Measurements from ENCODE around the gene ASCC3.
A peak's percentile ranks its signal among the peaks of the same experiment; 100 is the strongest.

ASCC3 gene

GRCh38 chr6:100881707-100882040 lies 545 bp upstream of the ASCC3 start:
- H3K9me3 ChIP-seq (ENCODE audit: control insufficient read depth, insufficient read depth, low read length), result no peaks in the 10 kb centered on the region
- no peaks in the 10 kb centered on the region for H3K36me3 ChIP-seq (ENCODE audit: control insufficient read depth, insufficient read depth, low read length)
- peaks cover 68% of the 10 kb centered on the region for H3K4me1 ChIP-seq (ENCODE audit: control insufficient read depth, insufficient read depth, low read length)
- peak overlapping the region; percentile 92 for H3K4me3 ChIP-seq (ENCODE audit: low read depth, low read length)
- peak overlapping the region; percentile 77 for H3K9ac ChIP-seq (ENCODE audit: low read depth, low read length)
- peak overlapping the region; percentile 91 for H3K27ac ChIP-seq (ENCODE audit: low read depth, low read length)
- no peaks in the 10 kb centered on the region for H3K27me3 ChIP-seq (ENCODE audit: control insufficient read depth, insufficient read depth, low read length)

DNA sequence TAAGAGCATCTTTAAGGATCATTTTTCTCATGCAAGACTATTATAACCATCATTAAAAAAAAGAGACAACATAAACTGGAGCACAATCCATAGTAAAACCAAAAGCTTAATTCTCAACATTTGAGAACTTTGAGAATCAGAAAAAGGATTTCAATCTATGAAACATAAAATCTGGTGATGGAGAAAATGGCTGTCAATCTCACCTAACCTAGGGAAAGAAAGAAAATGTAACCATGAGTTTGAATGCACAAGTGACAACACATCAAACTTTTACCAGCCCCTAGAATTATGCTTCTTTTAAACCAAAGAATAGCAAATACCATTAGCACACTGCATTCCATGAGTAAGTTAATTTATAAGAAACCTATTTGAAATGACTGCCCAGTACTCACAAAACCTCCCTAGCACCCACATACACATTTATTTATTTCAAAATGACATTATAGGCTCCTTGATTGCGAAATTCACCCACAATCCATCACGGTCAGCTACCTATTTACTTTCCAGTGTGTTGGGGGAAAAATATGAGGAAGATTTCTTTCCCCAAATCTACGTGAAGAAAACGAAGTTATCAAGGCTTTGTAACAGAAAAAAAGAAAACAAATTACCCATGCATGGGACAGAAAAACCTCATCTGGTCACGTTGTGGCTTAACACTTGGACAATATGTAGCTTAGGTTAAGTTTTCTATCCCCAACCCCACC lies 828 bp downstream of the ASCC3 start:
- Histone ChIP-seq H3K4me3 (ENCODE audit: low read depth, low read length) (peak overlapping the region; percentile 92), H3K4me1 (ENCODE audit: control insufficient read depth, insufficient read depth, low read length) (peaks cover 68% of the 10 kb centered on the region), H3K9me3 (ENCODE audit: control insufficient read depth, insufficient read depth, low read length) (no peaks in the 10 kb centered on the region), H3K36me3 (ENCODE audit: control insufficient read depth, insufficient read depth, low read length) (no peaks in the 10 kb centered on the region), H3K9ac (ENCODE audit: low read depth, low read length) (peak overlapping the region; percentile 77; the same call in 1 of the 2 replicates), H3K27ac (ENCODE audit: low read depth, low read length) (peak overlapping the region; percentile 91), H3K27me3 (ENCODE audit: control insufficient read depth, insufficient read depth, low read length) (no peaks in the 10 kb centered on the region)

DNA sequence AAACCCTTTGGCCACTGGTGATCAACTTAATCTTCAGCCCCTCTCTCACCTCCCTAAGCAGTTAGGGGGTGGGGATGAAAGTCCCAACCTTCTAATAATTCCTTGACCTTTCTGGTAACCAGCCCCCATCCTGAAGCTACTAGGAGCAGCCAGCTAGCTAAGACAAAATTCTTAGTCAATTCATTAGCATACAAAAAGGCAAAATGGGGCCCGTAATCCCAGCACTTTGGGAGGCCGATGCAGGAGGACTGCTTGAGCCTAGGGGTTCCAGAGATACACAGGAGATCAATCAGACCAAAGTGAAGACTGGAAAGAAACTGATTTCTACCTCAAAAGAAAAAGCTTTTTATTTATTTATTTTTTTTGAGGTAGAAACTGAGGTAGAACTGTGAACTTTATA lies 1.8 kb downstream of the ASCC3 start:
- Histone ChIP-seq H3K4me1 (ENCODE audit: control insufficient read depth, insufficient read depth, low read length) (peaks cover 66% of the 10 kb centered on the region), H3K4me3 (ENCODE audit: low read depth, low read length) (peak overlapping the region; percentile 92), H3K27ac (ENCODE audit: low read depth, low read length) (peak overlapping the region; percentile 79), H3K9ac (ENCODE audit: low read depth, low read length) (no peak overlapping the region), H3K9me3 (ENCODE audit: control insufficient read depth, insufficient read depth, low read length) (no peaks in the 10 kb centered on the region), H3K27me3 (ENCODE audit: control insufficient read depth, insufficient read depth, low read length) (no peaks in the 10 kb centered on the region), H3K36me3 (ENCODE audit: control insufficient read depth, insufficient read depth, low read length) (no peaks in the 10 kb centered on the region)

- peaks cover 61% of the 10 kb centered on the region for H3K4me1 ChIP-seq (ENCODE audit: control insufficient read depth, insufficient read depth, low read length)
- H3K4me3 ChIP-seq (ENCODE audit: low read depth, low read length), result peak overlapping the region; percentile 92; the same call in 1 of the 2 replicates
- H3K9me3 ChIP-seq (ENCODE audit: control insufficient read depth, insufficient read depth, low read length), result no peaks in the 10 kb centered on the region
- no peaks in the 10 kb centered on the region for H3K27me3 ChIP-seq (ENCODE audit: control insufficient read depth, insufficient read depth, low read length)
- peak overlapping the region; percentile 79 for H3K27ac ChIP-seq (ENCODE audit: low read depth, low read length)
- H3K36me3 ChIP-seq (ENCODE audit: control insufficient read depth, insufficient read depth, low read length), result no peaks in the 10 kb centered on the region
- H3K9ac ChIP-seq (ENCODE audit: low read depth, low read length), result peak overlapping the region; percentile 43; the same call in 1 of the 2 replicates
These were observed 3.3 kb downstream of the ASCC3 start for GRCh38 chr6:100877851-100878250.

DNA sequence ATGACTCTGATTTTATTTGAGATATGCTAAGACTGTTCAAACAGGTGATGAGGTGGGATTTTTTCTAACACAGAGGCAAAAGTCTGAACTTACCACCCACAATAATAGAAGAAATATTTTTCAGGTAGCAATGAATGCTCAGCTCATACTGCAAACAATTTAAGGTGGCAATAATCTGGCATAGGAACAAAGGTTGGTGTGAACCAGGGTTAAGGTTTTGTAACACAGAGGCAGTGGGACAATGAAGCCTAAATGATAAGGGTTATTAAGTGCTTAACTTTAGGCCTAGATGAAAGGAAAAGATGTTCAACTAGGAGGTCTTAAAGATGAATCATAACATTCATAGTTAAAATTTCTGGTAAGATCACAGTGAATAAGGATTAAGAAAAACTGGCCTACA lies 4.9 kb downstream of the ASCC3 start:
- H3K27ac ChIP-seq (ENCODE audit: low read depth, low read length), result no peak overlapping the region
- peaks cover 48% of the 10 kb centered on the region for H3K4me1 ChIP-seq (ENCODE audit: control insufficient read depth, insufficient read depth, low read length)
- no peak overlapping the region for H3K4me3 ChIP-seq (ENCODE audit: low read depth, low read length)
- H3K27me3 ChIP-seq (ENCODE audit: control insufficient read depth, insufficient read depth, low read length), result no peaks in the 10 kb centered on the region
- no peak overlapping the region for H3K9ac ChIP-seq (ENCODE audit: low read depth, low read length)
- H3K9me3 ChIP-seq (ENCODE audit: control insufficient read depth, insufficient read depth, low read length), result no peaks in the 10 kb centered on the region
- H3K36me3 ChIP-seq (ENCODE audit: control insufficient read depth, insufficient read depth, low read length), result no peaks in the 10 kb centered on the region

- Histone ChIP-seq H3K4me1 (ENCODE audit: control insufficient read depth, insufficient read depth, low read length) (no peaks in the 10 kb centered on the region), H3K27ac (ENCODE audit: low read depth, low read length) (no peak overlapping the region), H3K36me3 (ENCODE audit: control insufficient read depth, insufficient read depth, low read length) (peaks cover 75% of the 10 kb centered on the region), H3K4me3 (ENCODE audit: low read depth, low read length) (no peak overlapping the region), H3K27me3 (ENCODE audit: control insufficient read depth, insufficient read depth, low read length) (no peaks in the 10 kb centered on the region), H3K9me3 (ENCODE audit: control insufficient read depth, insufficient read depth, low read length) (no peaks in the 10 kb centered on the region), H3K9ac (ENCODE audit: low read depth, low read length) (no peak overlapping the region)
These were observed 15.6 kb downstream of the ASCC3 start for GRCh38 chr6:100865525-100865924.

DNA sequence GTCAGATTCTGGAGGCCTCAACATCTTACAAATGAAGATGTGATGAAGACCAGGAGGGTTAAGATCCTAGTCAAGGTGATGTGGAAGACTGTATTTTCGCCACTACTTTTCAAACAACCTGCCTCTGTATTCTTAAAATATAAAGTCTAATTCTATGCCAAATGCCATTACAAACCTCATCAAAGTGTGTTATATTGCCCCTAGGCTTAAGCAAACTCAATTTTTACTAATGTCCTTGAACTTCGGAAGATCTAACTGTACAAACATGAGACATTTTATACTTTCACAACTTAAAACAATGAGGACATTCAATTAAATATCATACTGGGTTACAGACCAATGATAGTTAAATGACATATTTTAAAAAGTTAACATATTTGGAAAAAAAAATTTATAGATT lies 19.1 kb downstream of the ASCC3 start:
- peaks cover 79% of the 10 kb centered on the region for H3K36me3 ChIP-seq (ENCODE audit: control insufficient read depth, insufficient read depth, low read length)

GRCh38 chr6:100856146-100856545 lies 25.0 kb downstream of the ASCC3 start:
- no peaks in the 10 kb centered on the region for H3K4me1 ChIP-seq (ENCODE audit: control insufficient read depth, insufficient read depth, low read length)
- no peaks in the 10 kb centered on the region for H3K9me3 ChIP-seq (ENCODE audit: control insufficient read depth, insufficient read depth, low read length)
- no peak overlapping the region for H3K4me3 ChIP-seq (ENCODE audit: low read depth, low read length)
- H3K36me3 ChIP-seq (ENCODE audit: control insufficient read depth, insufficient read depth, low read length), result peaks cover 28% of the 10 kb centered on the region
- H3K9ac ChIP-seq (ENCODE audit: low read depth, low read length), result no peak overlapping the region
- no peak overlapping the region for H3K27ac ChIP-seq (ENCODE audit: low read depth, low read length)
- H3K27me3 ChIP-seq (ENCODE audit: control insufficient read depth, insufficient read depth, low read length), result no peaks in the 10 kb centered on the region

More for the DNA sequence above, 19.1 kb downstream of the ASCC3 start:
- no peaks in the 10 kb centered on the region for H3K9me3 ChIP-seq (ENCODE audit: control insufficient read depth, insufficient read depth, low read length)
- no peak overlapping the region for H3K9ac ChIP-seq (ENCODE audit: low read depth, low read length)
- H3K4me1 ChIP-seq (ENCODE audit: control insufficient read depth, insufficient read depth, low read length), result no peaks in the 10 kb centered on the region
- H3K27me3 ChIP-seq (ENCODE audit: control insufficient read depth, insufficient read depth, low read length), result no peaks in the 10 kb centered on the region
- no peak overlapping the region for H3K4me3 ChIP-seq (ENCODE audit: low read depth, low read length)
- no peak overlapping the region for H3K27ac ChIP-seq (ENCODE audit: low read depth, low read length)

- Histone ChIP-seq H3K4me3 (ENCODE audit: low read depth, low read length) (no peak overlapping the region), H3K9me3 (ENCODE audit: control insufficient read depth, insufficient read depth, low read length) (no peaks in the 10 kb centered on the region), H3K27ac (ENCODE audit: low read depth, low read length) (no peak overlapping the region), H3K9ac (ENCODE audit: low read depth, low read length) (no peak overlapping the region), H3K27me3 (ENCODE audit: control insufficient read depth, insufficient read depth, low read length) (no peaks in the 10 kb centered on the region), H3K4me1 (ENCODE audit: control insufficient read depth, insufficient read depth, low read length) (no peaks in the 10 kb centered on the region), H3K36me3 (ENCODE audit: control insufficient read depth, insufficient read depth, low read length) (peaks cover 21% of the 10 kb centered on the region)
These were observed 29.3 kb downstream of the ASCC3 start for GRCh38 chr6:100851819-100852218.

GRCh38 chr6:100850174-100850573 lies 31.0 kb downstream of the ASCC3 start:
- Histone ChIP-seq H3K27ac (ENCODE audit: low read depth, low read length) (no peak overlapping the region), H3K4me3 (ENCODE audit: low read depth, low read length) (no peak overlapping the region), H3K9ac (ENCODE audit: low read depth, low read length) (no peak overlapping the region), H3K27me3 (ENCODE audit: control insufficient read depth, insufficient read depth, low read length) (no peaks in the 10 kb centered on the region), H3K9me3 (ENCODE audit: control insufficient read depth, insufficient read depth, low read length) (no peaks in the 10 kb centered on the region), H3K4me1 (ENCODE audit: control insufficient read depth, insufficient read depth, low read length) (no peaks in the 10 kb centered on the region), H3K36me3 (ENCODE audit: control insufficient read depth, insufficient read depth, low read length) (peaks cover 18% of the 10 kb centered on the region)

DNA sequence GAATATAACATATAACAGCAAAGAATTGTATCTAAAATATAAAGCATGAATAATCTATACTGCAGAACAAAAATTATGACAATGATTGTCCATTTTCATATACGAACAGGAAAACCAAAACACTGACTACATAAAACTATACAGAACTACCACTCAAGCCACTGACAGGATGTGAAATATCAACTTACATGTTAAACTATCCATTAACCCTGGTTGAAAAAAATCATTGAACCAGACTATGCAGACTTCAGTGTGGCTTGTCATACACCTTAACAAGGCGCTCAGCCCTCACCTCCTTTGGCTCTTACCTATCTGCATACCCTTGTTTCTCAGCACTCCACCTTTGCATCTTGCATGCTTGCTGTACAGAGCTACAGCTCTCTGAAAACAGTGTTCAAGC lies 34.9 kb downstream of the ASCC3 start:
- Histone ChIP-seq H3K36me3 (ENCODE audit: control insufficient read depth, insufficient read depth, low read length) (peaks cover 18% of the 10 kb centered on the region), H3K9me3 (ENCODE audit: control insufficient read depth, insufficient read depth, low read length) (no peaks in the 10 kb centered on the region), H3K4me3 (ENCODE audit: low read depth, low read length) (no peak overlapping the region), H3K4me1 (ENCODE audit: control insufficient read depth, insufficient read depth, low read length) (peaks cover 27% of the 10 kb centered on the region), H3K27ac (ENCODE audit: low read depth, low read length) (no peak overlapping the region), H3K27me3 (ENCODE audit: control insufficient read depth, insufficient read depth, low read length) (no peaks in the 10 kb centered on the region), H3K9ac (ENCODE audit: low read depth, low read length) (no peak overlapping the region)

Data from HUES48 (cell line).